Effector memory CD8-positive, alpha-beta T cell (primary cell): ENCODE results near the gene DUSP22.
"Not testable (repeated sequence)": the region's sequence is repeated elsewhere in the genome, so short reads cannot be mapped to it uniquely, and the experiment has no call there.

Experiments
- ATAC-seq: fragments of 150-1000 bp; cut with Tn5 transposase; replicated peaks from 2 replicates; pipeline ENCODE4 v1.10.0; 2021; ENCODE audit warnings: mild to moderate bottlenecking, moderate library complexity
- DNase-seq, 3 experiments: peaks; one replicate each; pipeline ENCODE4 v3.0.0; 2021
- H3K27ac Mint-ChIP-seq, 2 donors: one replicate each; pipeline ENCODE4 v1.8.0; 2022; ENCODE audit warnings: mild to moderate bottlenecking in 2 of 2, mixed read lengths in 2 of 2, moderate library complexity in 2 of 2
- H3K27me3 Mint-ChIP-seq, 2 donors: one replicate each; pipeline ENCODE4 v1.8.0; 2022; ENCODE audit warnings: mixed read lengths in 2 of 2
- H3K36me3 Mint-ChIP-seq: one replicate; pipeline ENCODE4 v1.8.0; 2022; ENCODE audit warnings: mild to moderate bottlenecking, moderate library complexity, mixed read lengths; ENCODE audit not compliant: insufficient read depth
- H3K4me1 Mint-ChIP-seq, 2 donors: one replicate each; pipeline ENCODE4 v1.8.0; 2022; ENCODE audit warnings: low read depth in 2 of 2, mixed read lengths in 2 of 2
- H3K4me3 Mint-ChIP-seq, 2 donors: one replicate each; pipeline ENCODE4 v1.8.0; 2022; ENCODE audit warnings: mild to moderate bottlenecking in 2 of 2, mixed read lengths in 2 of 2, moderate library complexity in 2 of 2
- H3K9me3 Mint-ChIP-seq, 2 donors: one replicate each; pipeline ENCODE4 v1.8.0; 2022; ENCODE audit warnings: mixed read lengths in 2 of 2
- total RNA-seq, 9 experiments: gene quantifications; one replicate each; lab custom pipeline; 2026; lab: John Stamatoyannopoulos, UW

DUSP22 gene, protein sequence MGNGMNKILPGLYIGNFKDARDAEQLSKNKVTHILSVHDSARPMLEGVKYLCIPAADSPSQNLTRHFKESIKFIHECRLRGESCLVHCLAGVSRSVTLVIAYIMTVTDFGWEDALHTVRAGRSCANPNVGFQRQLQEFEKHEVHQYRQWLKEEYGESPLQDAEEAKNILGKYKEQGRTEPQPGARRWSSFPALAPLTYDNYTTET
- 32.9 to 106 (median 40.2) reads per million in 9 experiments for total RNA-seq

DNA sequence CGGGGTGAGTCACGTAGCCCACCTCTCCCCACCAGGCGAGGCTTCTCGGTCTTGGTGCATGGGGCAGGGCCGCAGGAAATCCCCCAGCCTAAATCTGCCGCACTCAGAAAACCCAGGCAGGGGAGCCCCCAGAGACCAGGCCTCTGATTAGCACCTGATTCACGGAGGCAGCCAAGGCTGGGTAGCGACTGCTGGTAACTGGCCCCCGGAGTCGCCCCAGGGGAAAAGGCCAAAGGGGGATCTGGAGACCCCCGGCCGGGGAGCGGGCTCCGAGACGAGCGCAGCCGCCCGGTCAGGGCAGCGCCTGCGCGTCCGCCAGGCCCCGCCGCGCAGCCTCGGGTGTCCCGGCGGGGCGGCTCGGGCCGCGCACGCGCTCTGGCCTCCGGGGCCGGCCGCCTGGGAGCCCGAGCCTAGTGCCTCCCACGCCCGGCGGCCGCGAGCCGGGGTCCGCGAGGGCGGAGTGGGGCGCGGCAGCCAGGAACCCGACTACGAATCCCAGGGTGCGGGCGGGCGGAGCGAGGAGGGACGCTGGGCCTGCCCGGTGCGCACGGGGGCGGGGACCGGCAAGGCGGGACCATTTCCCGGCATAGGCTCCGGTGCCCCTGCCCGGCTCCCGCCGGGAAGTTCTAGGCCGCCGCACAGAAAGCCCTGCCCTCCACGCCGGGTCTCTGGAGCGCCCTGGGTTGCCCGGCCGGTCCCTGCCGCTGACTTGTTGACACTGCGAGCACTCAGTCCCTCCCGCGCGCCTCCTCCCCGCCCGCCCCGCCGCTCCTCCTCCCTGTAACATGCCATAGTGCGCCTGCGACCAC lies at the start of gene DUSP22:
DUSP22 (plus strand) TSS at position 791 of the 809 bp plus-strand sequence. CDS start 53 bp downstream, outside the sequence.
- ATAC-seq: peak; percentile 64
- peak within 1 kb of the TSS; percentile 95 to 96 for H3K27ac Mint-ChIP-seq
- H3K27me3 Mint-ChIP-seq: no peaks in the 10 kb centered on the region
- DNase-seq: peak; percentile 66 to 76 (median 71)
- H3K4me3 Mint-ChIP-seq: peak within 1 kb of the TSS; percentile 87 to 92
- no peaks in the 10 kb centered on the region for H3K9me3 Mint-ChIP-seq
- H3K36me3 Mint-ChIP-seq: peaks cover 28% of the 10 kb centered on the region
- H3K4me1 Mint-ChIP-seq: peaks cover 32 to 35% of the 10 kb centered on the region in 2 donors

DNA sequence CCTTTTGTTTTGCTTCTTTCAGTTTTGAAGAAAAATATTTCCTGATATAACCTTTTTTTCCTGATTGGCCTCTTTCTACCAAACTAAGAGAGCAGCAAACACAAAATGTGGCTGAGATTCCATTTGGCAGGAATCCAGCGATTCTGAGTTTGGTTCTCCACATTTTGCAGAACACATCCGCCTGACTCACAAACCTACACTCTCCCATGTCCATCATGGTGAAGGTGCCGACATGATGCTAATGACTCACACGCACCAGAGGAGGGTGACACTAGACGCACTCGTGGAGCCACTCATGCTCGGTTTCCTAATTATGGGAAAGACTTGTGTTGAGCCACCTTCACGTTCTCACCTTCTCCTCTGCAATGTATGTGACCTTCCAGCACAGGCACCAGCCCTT lies 45.9 kb upstream of the DUSP22 start:
- ATAC-seq: no peak
- Mint-ChIP-seq H3K27me3 (peaks cover 0 to 6% of the 10 kb centered on the region in 2 donors), H3K27ac (no peak overlapping the region), H3K4me3 (no peak overlapping the region), H3K9me3 (no peaks in the 10 kb centered on the region), H3K4me1 (peaks cover 0 to 5% of the 10 kb centered on the region in 2 donors), H3K36me3 (no peaks in the 10 kb centered on the region)
- no peak for DNase-seq

DNA sequence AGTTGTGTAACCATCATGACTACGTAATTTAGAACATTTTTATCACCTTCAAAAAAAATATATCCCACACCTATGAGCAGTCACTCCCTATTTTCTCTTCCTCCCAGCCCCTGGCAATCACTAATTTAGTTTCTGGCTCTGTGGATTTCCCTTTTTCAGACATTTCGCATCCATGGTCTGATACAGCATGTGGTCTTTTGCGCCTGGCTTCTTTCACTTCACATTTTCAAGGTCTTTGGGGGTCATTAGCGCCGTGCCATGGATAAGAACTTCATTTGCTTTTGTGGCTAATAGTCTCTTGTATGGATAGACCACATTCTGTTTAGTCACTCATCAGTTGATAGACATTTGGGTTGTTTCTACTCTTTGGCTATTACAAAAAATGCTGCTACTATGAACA lies 44.9 kb upstream of the DUSP22 start:
- Mint-ChIP-seq H3K36me3 (no peaks in the 10 kb centered on the region), H3K4me3 (no peak overlapping the region), H3K27me3 (no peaks in the 10 kb centered on the region), H3K4me1 (peaks cover 6 to 14% of the 10 kb centered on the region in 2 donors), H3K9me3 (no peaks in the 10 kb centered on the region), H3K27ac (no peak overlapping the region)
- no peak for ATAC-seq
- no peak for DNase-seq

DNA sequence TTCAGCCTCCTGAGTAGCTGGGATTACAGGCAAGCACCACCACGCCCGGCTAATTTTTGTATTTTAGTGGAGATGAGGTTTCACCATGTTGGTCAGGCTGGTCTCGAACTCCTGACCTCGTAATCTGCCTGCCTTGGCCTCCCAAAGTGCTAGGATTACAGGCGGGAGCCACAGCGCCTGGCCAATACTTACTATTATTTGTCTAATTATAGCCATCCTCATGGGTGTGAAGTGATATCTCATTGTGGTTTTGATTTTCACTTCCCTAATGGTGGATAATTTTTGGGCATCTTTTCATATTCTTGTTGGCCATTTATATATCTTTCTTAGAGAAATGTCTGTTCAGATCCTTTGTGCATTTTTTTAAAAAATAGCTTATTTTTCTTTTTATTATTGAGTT lies 44.2 kb upstream of the DUSP22 start:
- H3K4me3 Mint-ChIP-seq, H3K36me3 Mint-ChIP-seq, H3K27ac Mint-ChIP-seq, ATAC-seq, H3K27me3 Mint-ChIP-seq, H3K9me3 Mint-ChIP-seq, DNase-seq: not testable (repeated sequence)
- H3K4me1 Mint-ChIP-seq: peaks cover 13 to 21% of the 10 kb centered on the region in 2 donors

DNA sequence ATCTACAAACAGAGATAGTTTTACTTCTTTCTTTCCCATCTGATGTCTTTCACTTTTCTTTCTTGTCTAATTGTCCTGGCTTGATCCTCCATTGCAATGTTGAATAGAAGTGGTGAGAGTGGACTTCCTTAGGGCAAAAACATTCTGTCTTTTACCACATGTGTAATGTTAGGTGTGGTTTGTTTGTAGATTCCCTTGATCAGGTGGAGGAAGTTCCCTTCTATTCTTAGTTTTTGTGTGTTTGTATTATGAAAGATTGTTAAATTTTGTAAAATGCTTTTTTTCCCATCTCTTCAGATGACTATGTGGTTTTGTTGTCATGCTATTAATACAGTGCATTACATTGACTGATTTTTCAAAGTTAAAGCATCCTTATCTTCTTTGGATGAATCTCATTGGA lies 41.6 kb upstream of the DUSP22 start:
- Mint-ChIP-seq H3K9me3 (no peaks in the 10 kb centered on the region), H3K27me3 (no peaks in the 10 kb centered on the region), H3K27ac (peak overlapping the region in 1 of 2 donors; percentile 93), H3K36me3 (peaks cover 2% of the 10 kb centered on the region), H3K4me1 (peaks cover 25 to 43% of the 10 kb centered on the region in 2 donors), H3K4me3 (no peak overlapping the region)
- DNase-seq (no peak), ATAC-seq (no peak)

DNA sequence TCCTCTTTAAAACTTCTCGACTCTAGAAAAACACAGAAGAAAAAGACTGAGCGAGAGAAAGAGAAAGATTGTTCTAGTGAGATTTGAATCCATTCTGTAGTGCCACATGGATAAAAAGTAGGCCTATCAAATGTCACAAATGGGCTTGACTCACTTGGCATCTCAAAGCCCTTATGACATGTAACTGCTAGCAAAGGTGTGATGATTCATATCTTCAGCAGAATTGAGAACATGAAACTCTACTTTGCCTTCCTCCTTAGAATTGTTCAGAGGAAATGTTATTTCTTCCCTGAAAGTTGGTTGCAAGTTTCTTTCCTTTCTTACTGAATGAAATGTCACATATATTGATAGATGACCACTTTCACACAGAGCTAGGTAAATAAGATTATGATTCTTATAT lies 40.4 kb upstream of the DUSP22 start:
- Mint-ChIP-seq H3K9me3 (no peaks in the 10 kb centered on the region), H3K4me3 (peak overlapping the region in 1 of 2 donors; percentile 70), H3K4me1 (peaks cover 25 to 45% of the 10 kb centered on the region in 2 donors), H3K27ac (peak overlapping the region in 1 of 2 donors; percentile 93), H3K36me3 (peaks cover 2% of the 10 kb centered on the region), H3K27me3 (no peaks in the 10 kb centered on the region)
- DNase-seq (no peak), ATAC-seq (peak; percentile 25)

DNA sequence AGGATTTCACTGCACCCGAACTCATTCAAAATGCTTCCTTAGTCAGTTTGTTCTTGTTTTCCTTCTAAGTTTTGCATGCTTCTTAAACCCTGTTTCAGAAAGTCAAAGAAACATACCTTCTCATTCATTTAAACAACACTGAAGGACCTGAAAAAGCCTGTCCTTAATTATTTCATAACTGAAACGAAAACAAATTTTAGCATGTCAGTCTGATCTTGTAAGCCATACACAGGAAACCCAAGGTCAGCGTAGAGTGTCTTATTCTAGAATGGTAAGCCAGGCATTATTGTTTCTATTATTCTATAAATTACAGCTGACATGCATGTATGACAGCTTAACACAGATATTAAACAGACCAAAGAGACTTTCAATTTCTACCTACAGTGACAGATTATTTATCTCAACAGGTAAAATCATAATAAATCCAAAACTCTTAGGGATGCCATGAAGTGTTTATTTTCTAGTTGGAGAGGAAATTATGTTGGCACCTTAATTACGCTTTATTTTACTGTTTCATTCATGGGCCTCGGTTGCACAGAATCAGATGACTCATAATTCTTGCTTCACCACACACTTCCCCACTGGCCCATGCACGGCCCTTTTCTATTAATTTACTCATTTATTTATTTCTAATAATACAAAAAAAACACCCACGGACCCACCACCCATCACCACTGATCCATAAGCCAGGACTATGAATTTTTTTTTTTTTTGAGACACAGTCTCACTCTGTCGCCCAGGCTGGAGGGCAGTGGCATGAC lies 39.3 kb upstream of the DUSP22 start:
- Mint-ChIP-seq H3K4me3 (peak overlapping the region; percentile 32 to 70), H3K27me3 (no peaks in the 10 kb centered on the region), H3K27ac (peak overlapping the region; percentile 75 to 93), H3K36me3 (peaks cover 2% of the 10 kb centered on the region), H3K9me3 (no peaks in the 10 kb centered on the region), H3K4me1 (peaks cover 25 to 45% of the 10 kb centered on the region in 2 donors)
- ATAC-seq (peak; percentile 43), DNase-seq (no peak)

DNA sequence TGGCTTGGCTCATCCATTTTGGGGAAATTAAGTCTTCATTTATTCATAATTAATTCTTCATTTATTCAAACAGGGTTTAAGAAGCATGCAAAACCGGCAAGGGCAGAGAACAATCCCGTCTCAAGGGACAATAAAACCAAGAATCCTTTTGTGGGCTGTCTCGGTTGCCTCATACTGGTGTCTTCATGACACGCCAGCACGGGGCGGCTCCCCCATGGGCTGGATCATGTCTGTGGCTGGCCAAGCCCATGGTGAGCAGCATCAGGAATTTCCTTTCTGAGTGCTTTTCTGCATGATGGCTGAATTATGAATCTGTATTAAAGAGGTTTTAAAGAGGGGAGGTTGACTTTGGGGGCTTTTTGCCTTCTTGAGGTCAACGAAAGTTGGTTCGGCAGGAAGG lies 38.3 kb upstream of the DUSP22 start:
- DNase-seq (no peak), ATAC-seq (no peak)
- Mint-ChIP-seq H3K27me3 (no peaks in the 10 kb centered on the region), H3K27ac (peak overlapping the region; percentile 51 to 93), H3K4me3 (peak overlapping the region in 1 of 2 donors; percentile 72), H3K9me3 (no peaks in the 10 kb centered on the region), H3K4me1 (peaks cover 29 to 46% of the 10 kb centered on the region in 2 donors), H3K36me3 (peaks cover 2% of the 10 kb centered on the region)

DNA sequence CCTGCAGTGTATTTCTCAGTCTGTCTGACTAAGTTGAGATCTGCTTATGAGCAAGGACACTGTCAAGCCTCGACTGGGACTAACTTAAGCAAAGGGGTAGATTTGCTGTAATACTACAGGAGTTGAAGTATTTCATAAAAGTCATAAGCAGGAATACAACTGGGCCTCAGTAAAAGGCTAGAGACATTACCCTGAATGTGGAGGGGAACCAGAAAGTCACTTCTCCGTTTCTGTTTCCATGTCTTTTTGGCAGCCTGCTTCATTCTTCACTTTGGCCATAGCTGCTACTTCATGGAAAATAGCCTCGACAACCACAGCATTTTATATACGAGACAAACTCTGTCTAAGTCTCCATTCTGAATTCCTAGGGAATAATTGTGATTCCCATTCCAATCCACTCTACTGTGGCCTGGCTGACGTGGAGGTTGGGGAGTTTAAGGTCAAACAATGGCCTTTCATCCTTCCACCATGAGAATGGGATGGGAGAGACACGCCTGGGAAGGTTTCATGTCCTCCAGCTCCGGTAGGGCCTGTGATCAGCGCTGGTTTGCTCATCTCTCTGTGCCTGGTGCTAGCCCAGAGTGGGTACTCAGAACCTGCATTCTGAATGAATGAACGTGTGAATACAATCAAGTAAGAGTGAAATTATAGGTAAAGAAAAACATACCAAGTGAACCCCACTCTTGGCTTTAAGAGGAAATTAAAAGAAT lies 37.1 kb upstream of the DUSP22 start:
- peak overlapping the region in 1 of 2 donors; percentile 39 for H3K4me3 Mint-ChIP-seq
- peaks cover 32 to 54% of the 10 kb centered on the region in 2 donors for H3K4me1 Mint-ChIP-seq
- H3K9me3 Mint-ChIP-seq: no peaks in the 10 kb centered on the region
- no peak for DNase-seq
- peaks cover 2% of the 10 kb centered on the region for H3K36me3 Mint-ChIP-seq
- peak; percentile 6 for ATAC-seq
- no peaks in the 10 kb centered on the region for H3K27me3 Mint-ChIP-seq
- peak overlapping the region; percentile 46 to 90 for H3K27ac Mint-ChIP-seq

DNA sequence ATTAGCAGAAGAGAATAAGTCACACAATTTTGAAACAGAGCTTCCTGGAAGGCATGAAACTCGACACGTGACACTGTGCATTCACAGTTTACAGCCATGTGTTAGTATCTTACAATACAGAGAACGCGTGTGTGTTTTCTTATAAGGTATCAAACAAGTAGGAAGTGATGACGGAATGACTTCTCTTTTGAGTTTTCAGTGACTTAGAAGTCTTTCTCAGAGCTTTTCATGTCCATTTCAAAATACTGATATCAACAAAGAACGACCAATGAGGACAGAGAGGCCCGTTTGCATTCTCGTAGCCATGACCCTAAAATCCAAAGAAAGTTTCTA lies 36.6 kb upstream of the DUSP22 start:
- Mint-ChIP-seq H3K36me3 (peaks cover 2% of the 10 kb centered on the region), H3K27me3 (no peaks in the 10 kb centered on the region), H3K4me1 (peaks cover 33 to 54% of the 10 kb centered on the region in 2 donors), H3K4me3 (peak overlapping the region in 1 of 2 donors; percentile 39), H3K9me3 (no peaks in the 10 kb centered on the region), H3K27ac (peak overlapping the region; percentile 46 to 90)
- DNase-seq (no peak), ATAC-seq (peak; percentile 71)

DNA sequence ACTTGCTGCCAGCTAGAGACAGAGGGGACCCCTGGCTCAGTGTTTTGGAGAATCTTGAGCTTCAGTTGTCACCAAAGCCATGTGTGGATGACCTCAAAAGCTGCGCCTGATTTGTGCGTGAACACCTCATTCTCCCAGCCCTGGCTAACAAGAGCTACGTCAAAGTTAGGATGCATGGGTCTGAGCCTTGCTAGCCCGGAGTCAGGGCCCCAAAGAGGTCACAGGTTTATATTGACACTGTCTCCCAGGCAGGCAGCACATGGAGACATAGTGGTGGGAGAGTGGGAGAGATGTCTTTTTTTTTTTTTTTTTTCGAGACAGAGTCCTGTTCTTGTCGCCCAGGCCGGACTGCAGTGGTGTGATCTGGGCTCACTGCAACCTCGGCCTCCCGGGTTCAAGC lies 36.1 kb upstream of the DUSP22 start:
- Mint-ChIP-seq H3K4me3 (no peak overlapping the region), H3K9me3 (no peaks in the 10 kb centered on the region), H3K27ac (peak overlapping the region; percentile 46 to 90), H3K4me1 (peaks cover 36 to 51% of the 10 kb centered on the region in 2 donors), H3K36me3 (peaks cover 2% of the 10 kb centered on the region), H3K27me3 (no peaks in the 10 kb centered on the region)
- no peak for DNase-seq
- no peak for ATAC-seq

DNA sequence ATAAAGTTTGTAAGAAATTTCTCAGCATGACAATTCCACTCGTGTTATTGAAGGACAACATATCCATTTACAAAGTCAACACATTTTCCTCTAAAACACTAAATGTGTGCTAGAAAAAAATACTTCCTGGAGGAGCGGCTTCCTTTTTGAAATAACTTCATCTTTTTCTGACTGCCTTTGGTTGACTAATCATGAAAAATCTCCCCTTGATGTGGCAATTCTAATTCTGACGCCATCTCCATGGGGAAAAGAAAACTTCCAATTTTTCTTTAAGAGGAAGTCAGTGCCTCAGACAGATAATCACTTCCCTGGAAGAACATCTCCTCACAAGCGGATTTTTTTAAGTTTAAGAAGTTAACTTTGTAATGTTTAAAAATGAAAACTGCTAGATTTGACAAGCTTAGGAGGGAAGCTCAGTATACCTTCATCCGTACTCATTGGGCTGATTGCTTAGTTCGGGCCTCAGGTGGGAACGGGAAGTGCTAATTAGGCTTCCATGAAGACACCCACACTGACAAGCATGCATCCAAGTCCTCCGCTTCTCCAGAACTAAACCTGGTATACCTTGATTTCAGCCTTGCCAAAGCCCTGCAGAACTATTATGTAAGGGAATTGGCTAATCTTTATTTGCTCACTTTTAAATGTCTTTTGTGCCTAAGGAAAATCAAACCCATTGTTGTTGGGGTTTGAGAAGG lies 35.1 kb upstream of the DUSP22 start:
- H3K4me1 Mint-ChIP-seq: peaks cover 30 to 44% of the 10 kb centered on the region in 2 donors
- no peak overlapping the region for H3K4me3 Mint-ChIP-seq
- DNase-seq (no peak), ATAC-seq (no peak)
- peaks cover 2% of the 10 kb centered on the region for H3K36me3 Mint-ChIP-seq
- no peaks in the 10 kb centered on the region for H3K9me3 Mint-ChIP-seq
- no peaks in the 10 kb centered on the region for H3K27me3 Mint-ChIP-seq
- no peak overlapping the region for H3K27ac Mint-ChIP-seq
